Muscle of arm (tissue), 12 donors: Measurements from ENCODE around the gene CCNI. TPM values are rescaled to one million over a fixed set of nuclear protein-coding genes. Genes with fewer than 3 reads are reported as not detected.
"Not testable (repeated sequence)": the region's sequence is repeated elsewhere in the genome, so short reads cannot be mapped to it uniquely, and the experiment has no call there.

Source experiments
- DNase-seq: peaks from one replicate; pipeline ENCODE4 v3.0.0-alpha.2; 2013
- polyA plus RNA-seq, 12 donors: library from polyadenylated mRNA; unstranded; fragments of 120-200 nt; gene quantifications; one replicate each; pipeline ENCODE4 v1.2.1, GENCODE V29; 2013; ENCODE audit not compliant: insufficient read length in 12 of 12

The CCNI gene
- polyA plus RNA-seq, 12 donors = 225 to 352 (median 279) TPM; not detected in 1

- DNase-seq = peak; percentile 37
These were observed 31.2 kb downstream of the CCNI start for GRCh38 chr4:77044461-77045150.

GRCh38 chr4:77043507-77044136 is 32.2 kb downstream of the CCNI start:
- no peak for DNase-seq

GRCh38 chr4:77040854-77041725 is 34.7 kb downstream of the CCNI start:
- no peak for DNase-seq

DNA sequence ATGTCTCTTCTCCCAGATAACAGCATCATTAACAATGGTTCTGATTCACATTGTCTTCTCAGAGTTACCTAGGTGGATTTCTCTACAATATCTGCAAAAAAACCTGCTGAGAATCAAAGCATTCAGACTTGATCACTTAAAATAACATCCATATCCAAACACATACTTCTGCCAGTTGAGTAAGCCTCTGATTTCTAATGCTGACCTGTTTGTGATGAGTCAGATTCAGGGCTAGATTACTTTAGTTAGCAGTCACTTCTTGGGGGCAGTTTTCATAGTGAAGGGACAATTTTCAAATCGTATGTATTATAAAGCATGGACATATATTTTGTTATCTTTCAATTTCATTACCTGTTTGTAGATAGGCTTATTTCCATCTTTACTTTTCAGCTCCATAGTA is 35.5 kb downstream of the CCNI start:
- DNase-seq = no peak

- no peak for DNase-seq
These were observed 36.0 kb downstream of the CCNI start for GRCh38 chr4:77039796-77040195.

- DNase-seq = no peak
These were observed 38.1 kb downstream of the CCNI start for GRCh38 chr4:77037736-77038135.

- not testable (repeated sequence) for DNase-seq
These were observed 38.6 kb downstream of the CCNI start for GRCh38 chr4:77037168-77037567.

DNA sequence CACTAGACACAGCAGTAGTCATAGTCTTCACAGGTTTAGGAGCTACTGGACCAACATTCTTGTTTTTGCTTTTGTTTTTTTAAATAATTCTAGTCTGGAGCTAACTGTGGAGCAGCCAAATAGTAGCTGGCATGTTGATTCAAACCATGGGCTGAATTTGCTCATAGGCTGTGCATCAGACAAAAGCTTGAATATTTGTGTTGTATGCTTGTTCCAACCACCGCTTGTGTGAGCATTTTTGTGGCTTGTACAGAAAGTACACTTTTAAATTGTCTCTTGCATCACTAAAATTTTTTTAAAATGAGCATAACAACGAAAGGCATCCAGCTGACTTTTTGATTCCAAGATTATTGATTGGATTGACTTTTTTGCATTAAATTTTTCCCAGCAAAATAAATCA is 39.6 kb downstream of the CCNI start:
- no peak for DNase-seq

GRCh38 chr4:77035153-77035552 is 40.6 kb downstream of the CCNI start:
- DNase-seq = no peak

DNA sequence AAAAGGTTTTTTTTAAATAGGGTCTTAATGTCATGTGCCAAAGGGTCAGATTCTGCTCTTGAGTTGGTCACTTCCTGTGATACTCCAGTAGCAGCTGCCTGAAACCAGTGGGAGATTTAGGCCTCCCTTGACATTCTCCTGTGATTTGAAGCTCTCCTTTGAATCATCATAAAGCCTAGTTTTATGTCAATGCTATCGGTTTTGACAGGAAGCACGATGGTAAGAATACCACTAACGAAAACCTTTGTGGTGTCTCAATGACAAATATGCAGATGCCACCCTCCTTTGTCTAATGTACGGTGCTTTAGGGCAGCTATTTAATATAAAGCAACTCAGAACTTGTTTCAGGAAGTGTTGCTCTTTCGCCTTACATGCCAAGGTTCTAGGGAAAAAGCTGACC is 44.2 kb downstream of the CCNI start:
- DNase-seq = no peak

DNA sequence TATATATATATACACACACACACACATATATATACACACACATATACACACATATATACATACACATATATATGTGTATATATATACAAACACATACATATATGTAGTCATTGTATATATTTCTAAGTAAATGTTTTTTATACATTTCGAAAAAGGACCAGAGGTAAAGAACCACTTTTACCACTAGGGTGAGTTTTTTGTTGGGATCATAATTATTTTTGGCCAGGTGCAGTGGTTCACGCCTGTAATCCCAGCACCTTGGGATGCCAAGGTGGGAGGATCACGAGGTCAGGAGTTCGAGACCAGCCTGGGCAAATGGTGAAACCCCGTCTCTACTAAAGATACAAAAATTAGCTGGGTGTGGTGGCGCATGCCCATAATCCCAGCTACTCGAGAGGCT is 46.0 kb downstream of the CCNI start:
- DNase-seq = not testable (repeated sequence)

DNA sequence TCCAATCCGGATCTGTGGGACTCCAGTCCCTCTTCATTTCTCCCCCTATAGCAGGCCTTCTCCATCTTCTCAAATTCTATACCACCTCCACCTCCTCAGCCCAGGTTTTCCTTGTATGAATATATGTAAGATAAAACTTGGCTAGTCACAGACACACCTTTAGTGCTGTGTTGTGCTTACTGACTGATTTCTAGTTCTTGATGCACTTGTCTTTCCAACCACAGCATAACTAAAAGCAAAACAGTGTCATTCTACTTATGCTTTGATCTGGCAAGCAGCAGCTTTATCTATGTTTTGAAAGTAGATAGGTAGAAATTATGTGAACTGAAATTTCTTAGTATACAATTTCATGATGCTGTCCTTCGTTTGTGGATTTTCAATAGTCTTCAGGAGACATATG is 47.5 kb downstream of the CCNI start:
- DNase-seq = no peak

DNA sequence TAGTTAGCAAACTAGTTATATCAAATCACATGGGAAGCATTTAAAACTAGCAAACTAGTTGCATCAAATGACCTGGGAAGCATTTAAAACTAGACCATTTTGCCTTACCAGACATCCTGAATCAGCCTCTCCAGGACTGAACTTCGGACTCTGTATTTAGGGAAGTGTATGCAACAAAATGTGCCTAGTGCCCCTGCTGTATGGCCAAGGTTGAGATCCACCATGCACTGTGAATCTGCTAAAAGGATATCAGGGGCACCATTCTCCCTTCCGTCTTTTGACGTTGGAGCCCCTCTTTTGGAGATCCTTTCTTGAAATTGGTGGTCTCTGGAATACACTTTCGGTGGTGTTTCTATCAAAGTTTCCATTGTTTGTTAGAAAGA is 49.5 kb downstream of the CCNI start:
- DNase-seq = no peak

DNA sequence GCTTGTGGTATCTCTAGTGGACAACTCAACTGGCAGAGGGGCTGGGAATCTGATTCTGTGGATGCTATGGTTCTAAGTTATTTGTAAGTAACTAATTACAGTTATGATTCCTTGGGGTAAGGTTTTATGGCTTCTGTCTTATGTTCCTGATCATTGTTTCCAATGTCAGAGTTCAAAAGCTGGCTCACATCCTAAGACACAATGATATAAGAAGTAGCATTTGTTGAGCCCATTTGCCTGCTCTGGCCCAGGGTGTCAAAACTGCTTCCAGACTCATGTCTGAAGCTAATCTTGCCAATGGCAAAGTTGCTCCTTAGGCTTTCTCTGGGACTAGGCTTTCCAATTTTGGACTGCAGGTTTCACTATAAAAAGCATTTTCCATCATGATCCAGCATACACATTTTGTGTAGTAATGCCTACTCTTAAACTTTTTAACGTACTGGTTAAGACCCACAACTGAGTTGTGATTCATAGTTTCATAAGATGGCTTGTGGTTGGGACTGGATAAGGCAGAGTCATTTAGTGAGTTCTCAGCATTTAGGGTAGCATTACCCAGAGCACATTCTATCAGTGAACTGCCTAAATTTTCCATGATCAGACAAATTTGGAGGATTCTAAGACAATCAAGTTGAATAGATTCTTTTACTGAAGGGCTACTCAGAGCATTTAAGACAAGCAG is 50.0 kb downstream of the CCNI start:
- no peak for DNase-seq

GRCh38 chr4:77023920-77024319 is 51.9 kb downstream of the CCNI start:
- DNase-seq = no peak

DNA sequence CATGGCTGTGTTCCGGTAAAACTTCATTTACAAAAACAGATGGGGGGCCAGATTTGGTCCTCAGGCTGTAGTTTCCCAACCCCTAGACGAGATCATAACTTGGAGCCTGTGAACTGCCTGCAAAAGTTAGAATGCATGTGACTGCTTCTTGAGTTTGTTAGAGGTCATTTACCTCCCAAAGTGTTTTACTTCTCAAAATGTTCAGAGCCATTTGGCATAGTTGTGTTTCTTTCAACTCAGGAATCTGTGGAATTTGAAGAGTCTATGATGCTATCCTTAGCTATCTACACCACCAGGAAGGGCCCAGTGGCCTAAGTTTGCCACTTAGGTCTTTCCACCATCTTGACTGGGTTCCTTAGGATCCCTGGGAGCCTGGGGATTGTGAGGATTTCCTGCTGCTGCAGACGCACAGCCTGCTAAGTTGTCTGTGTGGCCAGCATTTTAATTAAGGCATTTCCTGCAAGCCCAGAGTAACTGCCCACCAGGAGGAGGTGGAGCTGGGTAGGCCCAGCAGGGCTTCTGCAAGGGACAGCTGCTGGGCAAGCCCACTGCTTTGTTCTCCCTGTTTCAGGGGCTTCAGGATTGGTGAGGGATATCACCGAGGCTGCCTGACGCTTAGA is 53.1 kb downstream of the CCNI start:
- DNase-seq = no peak

DNA sequence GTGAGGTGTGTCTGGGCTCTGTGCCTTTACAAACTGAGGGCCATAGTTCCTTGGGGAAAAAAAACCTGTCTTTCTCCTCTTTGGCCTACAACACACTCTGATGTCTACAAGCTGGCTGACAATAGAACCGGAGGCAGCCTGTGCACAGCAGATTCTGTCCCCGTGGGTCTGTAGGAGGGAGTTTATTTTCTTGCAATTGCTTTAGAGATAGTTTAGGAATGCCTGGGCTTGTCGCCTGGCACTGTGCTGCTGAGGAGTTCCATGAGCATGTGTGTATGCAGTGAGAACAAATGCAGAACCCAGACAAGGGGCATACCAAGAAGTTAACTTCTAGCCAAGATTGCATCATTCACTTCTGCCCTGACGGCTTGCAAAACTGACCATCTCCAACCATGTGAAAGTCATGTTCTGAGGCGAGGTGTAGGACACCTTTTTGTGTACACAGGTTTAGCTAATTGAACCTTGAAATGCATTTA is 54.1 kb downstream of the CCNI start:
- no peak for DNase-seq

GRCh38 chr4:77020017-77020416 is 55.8 kb downstream of the CCNI start:
- no peak for DNase-seq

DNA sequence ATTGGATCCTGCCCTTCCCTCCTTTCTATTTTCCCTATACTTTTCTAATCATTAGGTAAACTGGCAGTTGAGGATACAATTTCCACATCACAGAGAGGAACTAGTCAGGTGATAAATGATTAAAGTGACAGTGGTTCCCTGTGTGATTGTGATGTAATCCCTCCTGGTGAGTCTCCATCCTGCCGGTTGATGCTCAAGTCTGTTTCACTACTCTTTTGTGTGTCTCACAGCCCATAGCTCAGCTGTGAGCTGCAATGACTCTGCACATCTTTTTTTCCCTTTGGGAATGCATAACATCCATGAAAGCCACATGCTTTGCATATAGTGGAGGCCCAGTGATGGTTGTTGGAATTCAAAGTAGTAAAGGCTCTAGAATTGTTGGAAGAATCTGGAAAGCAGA is 60.4 kb downstream of the CCNI start:
- DNase-seq = no peak

GRCh38 chr4:77014256-77014655 is 61.5 kb downstream of the CCNI start:
- no peak for DNase-seq

- no peak for DNase-seq
These were observed 63.1 kb downstream of the CCNI start for GRCh38 chr4:77012726-77013125.
